Activated naive CD4-positive, alpha-beta T cell treated with anti-CD3 and anti-CD28 coated beads for 36 hours (primary cell): Measurements from ENCODE around the gene DIPK1A. TPM values are rescaled to one million over a fixed set of nuclear protein-coding genes. Genes with fewer than 3 reads are reported as not detected.
A peak's percentile ranks its signal among the peaks of the same experiment; 100 is the strongest.

Experiments used
- CTCF ChIA-PET: fragments of 350-600 bp; sonication (Branson Sonifier 250); formaldehyde crosslinking; loops from one replicate; lab custom pipeline; 2021; ENCODE audit warnings: antibody characterized with exemption; lab: Charles Lee
- DNase-seq: peaks from one replicate; pipeline ENCODE4 v3.0.0-alpha.2; 2020
- H3K27ac Mint-ChIP-seq: one replicate; pipeline ENCODE4 v1.8.0; 2021; ENCODE audit warnings: mild to moderate bottlenecking, mixed read lengths
- H3K27me3 Mint-ChIP-seq: one replicate; pipeline ENCODE4 v1.8.0; 2021; ENCODE audit warnings: low read depth, mixed read lengths
- H3K36me3 Mint-ChIP-seq: one replicate; pipeline ENCODE4 v1.8.0; 2021; ENCODE audit warnings: low read depth, mixed read lengths
- H3K4me1 Mint-ChIP-seq: one replicate; pipeline ENCODE4 v1.8.0; 2021; ENCODE audit warnings: low read depth, mixed read lengths
- H3K4me3 Mint-ChIP-seq: one replicate; pipeline ENCODE4 v1.8.0; 2021; ENCODE audit warnings: mild to moderate bottlenecking, moderate library complexity, mixed read lengths
- H3K9me3 Mint-ChIP-seq: one replicate; pipeline ENCODE4 v1.8.0; 2021; ENCODE audit warnings: mixed read lengths
- intact Hi-C: fragments of 100-400 bp; cut with micrococcal nuclease; formaldehyde crosslinking; loops from one replicate; pipeline ENCODE4 v1.15.1; 2023
- total RNA-seq, 2 experiments: library from RNA; stranded (reverse); gene quantifications; one replicate each; pipeline ENCODE4 v1.2.3, GENCODE V29; 2021

DIPK1A gene
- total RNA-seq, 2 experiments from 2014 or later, result 4.5 to 5.0 TPM

- Mint-ChIP-seq H3K9me3 (no peaks in the 10 kb centered on the region), H3K4me1 (peaks cover 41% of the 10 kb centered on the region), H3K27me3 (no peaks in the 10 kb centered on the region), H3K36me3 (peaks cover 1% of the 10 kb centered on the region), H3K4me3 (peak overlapping the region; percentile 89), H3K27ac (peak overlapping the region; percentile 94)
- intact Hi-C loops, result loop anchor here (1.0 to 5.0 kb wide), 12 partner anchors 9 to 887 kb away; partner anchors contain the start of gene MTF2
- peak; percentile 76 for DNase-seq
- CTCF ChIA-PET, result interaction anchor here (0.6 to 7.4 kb wide), 29 partner anchors 9 to 128 kb away, joined by 3 to 124 read pairs (median 4); partner anchors contain the start of gene RPL5
These were observed 699 bp downstream of the DIPK1A start for GRCh38 chr1:92960395-92961130.

- CTCF ChIA-PET, result interaction anchor here (0.6 to 7.4 kb wide), 11 partner anchors 10 to 209 kb away, joined by 3 to 124 read pairs (median 3); no protein-coding TSS in a partner anchor
- Mint-ChIP-seq H3K27me3 (no peaks in the 10 kb centered on the region), H3K27ac (peak overlapping the region; percentile 28), H3K4me1 (peaks cover 53% of the 10 kb centered on the region), H3K4me3 (peak overlapping the region; percentile 2), H3K36me3 (peaks cover 1% of the 10 kb centered on the region), H3K9me3 (no peaks in the 10 kb centered on the region)
- DNase-seq, result no peak
- intact Hi-C loops, result no loop called here
These were observed 2.9 kb downstream of the DIPK1A start for GRCh38 chr1:92958203-92958970.

- CTCF ChIA-PET, result interaction anchor here (1.2 to 7.4 kb wide), 6 partner anchors 9 to 99 kb away, joined by 3 to 124 read pairs (median 6); no protein-coding TSS in a partner anchor
- DNase-seq, result no peak
- Mint-ChIP-seq H3K9me3 (no peaks in the 10 kb centered on the region), H3K36me3 (peaks cover 1% of the 10 kb centered on the region), H3K27me3 (no peaks in the 10 kb centered on the region), H3K4me1 (peaks cover 65% of the 10 kb centered on the region), H3K27ac (peak overlapping the region; percentile 12), H3K4me3 (peak overlapping the region; percentile 27)
- intact Hi-C loops, result no loop called here
These were observed 4.1 kb downstream of the DIPK1A start for GRCh38 chr1:92957030-92957734.

DNA sequence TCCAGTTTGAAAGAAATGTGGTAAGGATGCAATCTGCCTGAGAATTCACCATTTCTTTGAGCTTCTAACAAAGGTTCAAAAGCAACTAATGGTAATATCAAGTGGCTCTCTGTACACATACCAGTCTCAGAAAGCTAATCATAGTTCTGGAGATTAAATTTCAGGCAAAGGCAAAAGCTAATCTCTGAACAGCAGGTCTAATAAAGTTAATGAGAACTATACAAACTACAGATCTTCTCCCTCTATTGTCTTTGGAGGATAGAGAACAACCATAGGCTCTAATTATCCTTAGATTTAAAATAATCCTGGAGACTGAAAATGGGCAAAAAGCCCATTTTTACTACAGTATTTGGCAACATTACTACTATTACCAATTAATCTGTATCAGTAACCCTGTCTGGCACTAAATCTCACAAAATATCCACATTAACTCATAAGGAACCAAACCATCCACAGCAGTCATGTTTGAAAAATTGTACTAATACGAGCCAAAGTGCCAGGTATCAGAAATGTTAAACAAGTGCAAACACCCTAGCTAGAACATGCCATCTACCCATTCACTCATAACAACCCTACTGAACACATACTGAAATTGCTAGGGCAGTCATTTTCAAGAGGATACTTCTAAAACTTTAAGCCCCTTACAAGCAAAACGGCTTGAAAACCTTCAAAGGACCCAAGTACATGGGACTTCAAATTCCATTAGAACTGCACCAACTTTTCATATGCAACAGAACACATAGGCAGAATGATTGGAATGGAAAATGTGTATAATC lies 4.8 kb downstream of the DIPK1A start:
- Mint-ChIP-seq H3K27me3 (no peaks in the 10 kb centered on the region), H3K4me3 (peak overlapping the region; percentile 27), H3K27ac (peak overlapping the region; percentile 12), H3K36me3 (peaks cover 1% of the 10 kb centered on the region), H3K9me3 (no peaks in the 10 kb centered on the region), H3K4me1 (peaks cover 65% of the 10 kb centered on the region)
- no peak for DNase-seq
- CTCF ChIA-PET, result interaction anchor here (0.6 to 7.4 kb wide), 10 partner anchors 8 to 208 kb away, joined by 3 to 124 read pairs (median 3); no protein-coding TSS in a partner anchor
- intact Hi-C loops, result no loop called here

DNA sequence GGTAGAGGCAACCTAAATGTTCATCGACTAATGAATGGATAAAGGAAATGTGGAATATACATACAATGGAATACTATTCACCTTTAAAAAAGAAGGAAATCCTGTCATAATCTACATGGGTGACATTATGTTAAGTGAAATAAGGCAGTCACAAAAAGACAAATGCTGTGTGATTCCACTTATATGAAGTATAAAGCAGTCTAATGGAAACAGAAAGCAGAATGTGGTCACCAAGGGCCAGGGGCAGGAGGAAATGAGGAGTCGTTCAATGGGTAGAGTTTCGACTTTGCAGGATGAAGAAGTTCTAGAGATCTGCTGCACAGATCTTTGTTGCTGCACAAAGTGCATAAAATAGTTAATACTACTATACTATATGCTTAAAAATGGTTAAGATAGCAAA lies 7.8 kb downstream of the DIPK1A start:
- peak overlapping the region; percentile 20 for H3K27ac Mint-ChIP-seq
- H3K27me3 Mint-ChIP-seq, result no peaks in the 10 kb centered on the region
- H3K9me3 Mint-ChIP-seq, result no peaks in the 10 kb centered on the region
- CTCF ChIA-PET, result interaction anchor here (3.8 kb wide), 1 partner anchor 94 kb away, joined by 18 read pairs; no protein-coding TSS in a partner anchor
- no peak overlapping the region for H3K4me3 Mint-ChIP-seq
- no peaks in the 10 kb centered on the region for H3K36me3 Mint-ChIP-seq
- H3K4me1 Mint-ChIP-seq, result peaks cover 52% of the 10 kb centered on the region
- peak; percentile 59 for DNase-seq
- intact Hi-C loops, result loop anchor here (5.0 kb wide), 1 partner anchor 656 kb away; the partner anchor contains the start of genes GLMN and RPAP2

- H3K9me3 Mint-ChIP-seq, result no peaks in the 10 kb centered on the region
- no peak overlapping the region for H3K4me3 Mint-ChIP-seq
- intact Hi-C loops, result loop anchor here (5.0 kb wide), 1 partner anchor 655 kb away; the partner anchor contains the start of genes GLMN and RPAP2
- CTCF ChIA-PET, result interaction anchor here (0.6 to 3.8 kb wide), 3 partner anchors 22 to 94 kb away, joined by 3 to 18 read pairs (median 6); no protein-coding TSS in a partner anchor
- no peaks in the 10 kb centered on the region for H3K27me3 Mint-ChIP-seq
- no peak for DNase-seq
- no peaks in the 10 kb centered on the region for H3K36me3 Mint-ChIP-seq
- H3K27ac Mint-ChIP-seq, result no peak overlapping the region
- peaks cover 48% of the 10 kb centered on the region for H3K4me1 Mint-ChIP-seq
These were observed 8.5 kb downstream of the DIPK1A start for GRCh38 chr1:92952714-92953113.

- Mint-ChIP-seq H3K4me3 (no peak overlapping the region), H3K36me3 (no peaks in the 10 kb centered on the region), H3K27me3 (no peaks in the 10 kb centered on the region), H3K4me1 (peaks cover 41% of the 10 kb centered on the region), H3K9me3 (no peaks in the 10 kb centered on the region), H3K27ac (no peak overlapping the region)
- DNase-seq, result peak; percentile 48
- intact Hi-C loops, result loop anchor here (1.0 to 5.0 kb wide), 3 partner anchors 9 to 654 kb away; partner anchors contain the start of genes GLMN and RPAP2
- CTCF ChIA-PET, result interaction anchor here (1.0 to 1.9 kb wide), 9 partner anchors 9 to 92 kb away, joined by 3 to 9 read pairs (median 6); partner anchors contain the start of gene DIPK1A
These were observed 10.1 kb downstream of the DIPK1A start for GRCh38 chr1:92951141-92951582.

DNA sequence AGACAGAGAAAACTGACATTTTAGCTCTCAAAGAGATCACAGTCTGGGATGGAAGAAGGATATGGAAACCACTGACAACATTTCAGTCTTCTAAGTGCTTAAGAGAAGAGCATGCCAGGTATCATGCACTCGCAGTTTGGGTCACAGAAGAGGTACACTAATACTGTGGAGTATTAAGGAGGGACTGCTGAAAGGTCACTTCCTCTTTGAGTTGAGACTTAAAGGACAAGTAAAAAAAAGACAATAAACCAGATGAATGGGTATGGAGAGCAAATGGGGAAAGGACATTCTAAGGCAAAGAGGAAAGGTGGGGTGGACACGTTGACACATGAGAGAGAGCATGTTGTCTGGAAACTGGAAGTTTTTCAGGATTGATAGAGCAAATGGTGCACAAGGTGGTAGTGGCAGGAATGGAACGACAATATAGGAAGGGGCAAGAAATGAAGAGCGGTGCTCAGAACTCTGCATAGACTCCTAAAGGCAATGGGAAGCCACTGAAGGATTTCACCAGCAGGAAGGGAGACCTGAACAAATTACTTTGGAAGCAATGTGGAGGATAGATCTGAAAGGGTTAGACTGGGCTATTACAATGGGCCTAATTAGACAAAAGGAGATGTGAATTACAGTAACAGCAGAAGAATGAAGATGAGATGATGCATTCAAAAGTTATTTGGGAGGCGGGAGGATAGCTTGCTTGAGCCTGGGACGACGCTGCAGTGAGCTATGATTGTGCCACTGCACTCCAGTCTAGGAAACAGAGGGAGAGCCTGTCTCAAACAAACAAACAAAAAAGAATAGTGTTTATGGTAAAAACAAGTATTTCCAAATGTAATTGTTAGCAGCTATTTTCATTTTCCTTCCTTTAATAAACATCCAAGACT lies 11.1 kb downstream of the DIPK1A start:
- H3K27me3 Mint-ChIP-seq, result no peaks in the 10 kb centered on the region
- no peaks in the 10 kb centered on the region for H3K9me3 Mint-ChIP-seq
- H3K36me3 Mint-ChIP-seq, result no peaks in the 10 kb centered on the region
- intact Hi-C loops, result loop anchor here (5.0 to 10.0 kb wide), 2 partner anchors 653 to 1845 kb away; partner anchors contain the start of genes GLMN and RPAP2
- peaks cover 37% of the 10 kb centered on the region for H3K4me1 Mint-ChIP-seq
- H3K27ac Mint-ChIP-seq, result no peak overlapping the region
- CTCF ChIA-PET, result interaction anchor here (0.5 to 1.9 kb wide), 11 partner anchors 9 to 91 kb away, joined by 3 to 9 read pairs (median 6); partner anchors contain the start of gene DIPK1A
- DNase-seq, result no peak
- no peak overlapping the region for H3K4me3 Mint-ChIP-seq

DNA sequence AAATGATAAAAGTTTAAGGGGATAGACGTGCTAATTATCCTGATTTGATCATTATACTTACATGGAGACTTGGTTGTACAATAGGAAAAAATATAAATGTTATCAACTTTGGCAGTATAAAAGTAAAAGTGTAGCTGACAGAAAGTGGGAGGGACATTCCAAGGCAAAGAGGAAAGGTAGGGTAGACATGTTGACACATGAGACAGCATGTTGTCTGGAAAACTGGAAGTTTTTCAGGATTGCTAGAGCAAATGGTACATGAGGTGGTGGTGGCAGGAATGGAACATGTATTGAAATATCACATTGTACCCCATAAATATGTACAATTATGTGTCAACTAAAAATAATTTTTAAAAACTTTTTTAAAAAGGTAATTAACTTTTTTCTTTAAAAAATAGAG lies 13.2 kb downstream of the DIPK1A start:
- H3K27me3 Mint-ChIP-seq, result no peaks in the 10 kb centered on the region
- intact Hi-C loops, result loop anchor here (10.0 kb wide), 1 partner anchor 1847 kb away; no protein-coding TSS in a partner anchor
- H3K9me3 Mint-ChIP-seq, result no peaks in the 10 kb centered on the region
- no peaks in the 10 kb centered on the region for H3K36me3 Mint-ChIP-seq
- no peak overlapping the region for H3K4me3 Mint-ChIP-seq
- CTCF ChIA-PET, result interaction anchor here (0.7 to 1.6 kb wide), 6 partner anchors 8 to 968 kb away, joined by 3 to 7 read pairs (median 4); no protein-coding TSS in a partner anchor
- no peak overlapping the region for H3K27ac Mint-ChIP-seq
- H3K4me1 Mint-ChIP-seq, result peaks cover 44% of the 10 kb centered on the region
- DNase-seq, result no peak

DNA sequence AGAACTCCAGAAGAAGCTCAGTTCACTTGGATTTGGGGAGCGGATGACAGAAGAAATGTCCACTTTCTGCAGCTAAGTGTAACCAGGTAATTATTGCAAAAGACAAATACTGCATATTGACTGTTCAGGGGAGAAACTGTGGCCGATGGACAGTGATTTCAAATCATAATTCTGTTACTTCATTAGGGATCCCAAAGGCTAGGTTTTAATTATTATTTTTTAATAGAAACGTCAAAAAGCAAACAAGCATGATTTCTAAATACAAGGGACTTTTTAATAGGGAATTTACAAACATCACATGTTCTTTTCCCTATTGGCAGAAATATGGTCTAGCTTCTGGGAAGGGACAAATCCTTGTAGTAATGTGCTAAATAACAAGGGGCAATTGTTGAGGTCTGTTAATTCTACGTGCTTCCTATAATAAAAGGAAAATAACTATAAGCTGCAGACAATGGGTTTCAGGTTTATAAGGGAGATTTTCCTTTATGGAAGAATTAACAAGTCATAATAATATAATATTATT lies 15.5 kb downstream of the DIPK1A start:
- no peak overlapping the region for H3K27ac Mint-ChIP-seq
- no peaks in the 10 kb centered on the region for H3K27me3 Mint-ChIP-seq
- no peak overlapping the region for H3K4me3 Mint-ChIP-seq
- H3K9me3 Mint-ChIP-seq, result no peaks in the 10 kb centered on the region
- intact Hi-C loops, result loop anchor here (10.0 kb wide), 1 partner anchor 1849 kb away; no protein-coding TSS in a partner anchor
- CTCF ChIA-PET, result interaction anchor here (0.8 to 1.1 kb wide), 5 partner anchors 11 to 87 kb away, joined by 3 to 5 read pairs (median 3); no protein-coding TSS in a partner anchor
- DNase-seq, result no peak
- H3K36me3 Mint-ChIP-seq, result no peaks in the 10 kb centered on the region
- H3K4me1 Mint-ChIP-seq, result peaks cover 50% of the 10 kb centered on the region
